Panc1 (cell line): ENCODE results near the gene TRABD2A. TPM values are rescaled to one million over a fixed set of nuclear protein-coding genes. Genes with fewer than 3 reads are reported as not detected.

Experiments used
- ATAC-seq: fragments of 200-7000 bp; cut with Tn5 transposase; 2 replicates; pipeline ENCODE4 v1.9.1; 2020; ENCODE audit warnings: mild to moderate bottlenecking, moderate library complexity
- BruUV-seq: library from RNA; stranded (reverse); fragments of 400-500 nt; replicated peaks from 2 replicates; lab custom pipeline; 2021; lab: Mats Ljungman, UMichigan
- CTCF ChIA-PET: fragments of 300-600 bp; sonication (Branson Sonifier 250); formaldehyde crosslinking; loops from one replicate; lab custom pipeline; 2022; ENCODE audit warnings: antibody characterized with exemption; lab: Charles Lee
- POLR2A ChIA-PET: fragments of 300-600 bp; sonication (Branson Sonifier 250); formaldehyde crosslinking; loops from one replicate; lab custom pipeline; 2022; ENCODE audit warnings: antibody characterized with exemption; lab: Charles Lee
- DNase-seq: peaks from one replicate; pipeline ENCODE4 v3.0.0-alpha.2; 2010; ENCODE audit warnings: low read depth, low spot score
- H3K27ac ChIP-seq: 2 replicates; pipeline ENCODE4 v1.5.1; 2011; ENCODE audit warnings: mild to moderate bottlenecking, low read length, inconsistent platforms
- H3K27me3 ChIP-seq: fragments of 200-500 bp; sonication (Bioruptor generic); 2 replicates; pipeline ENCODE4 v1.6.0; 2014; ENCODE audit warnings: low read length, inconsistent platforms; ENCODE audit not compliant: control insufficient read depth, insufficient read depth
- H3K36me3 ChIP-seq: fragments of 200-500 bp; sonication (Bioruptor generic); 2 replicates; pipeline ENCODE4 v1.5.1; 2014; ENCODE audit warnings: inconsistent platforms, mild to moderate bottlenecking, low read length, moderate library complexity; ENCODE audit not compliant: control insufficient read depth, insufficient read depth
- H3K4me1 ChIP-seq: 2 replicates; pipeline ENCODE4 v1.5.1; 2011; ENCODE audit warnings: inconsistent platforms, mild to moderate bottlenecking, low read length, moderate library complexity; ENCODE audit not compliant: control insufficient read depth, insufficient read depth
- H3K4me3 ChIP-seq, 2 experiments: 2 replicates each; pipeline ENCODE4 v1.5.1; 2011 to 2012; ENCODE audit warnings: low read depth in 2 of 2, low read length in 2 of 2, mild to moderate bottlenecking in 2 of 2, inconsistent platforms in 1 of 2, moderate library complexity in 1 of 2
- H3K9me3 ChIP-seq: fragments of 200-500 bp; sonication (Bioruptor generic); 2 replicates; pipeline ENCODE4 v1.5.1; 2014; ENCODE audit warnings: low read depth, mild to moderate bottlenecking, inconsistent platforms, low read length, moderate library complexity; ENCODE audit not compliant: control insufficient read depth, insufficient read depth
- CTCF ChIP-seq: fragments of 450-650 bp; IDR thresholded peaks from 2 replicates; pipeline ENCODE4 v1.5.1; 2017; ENCODE audit warnings: mild to moderate bottlenecking
- POLR2AphosphoS5 ChIP-seq: IDR thresholded peaks from 2 replicates; pipeline ENCODE4 v1.6.1; 2012; ENCODE audit warnings: mild to moderate bottlenecking, low read depth, low read length, moderate library complexity
- REST ChIP-seq, 2 experiments: IDR thresholded peaks; 2 replicates each; pipeline ENCODE4 v1.6.1; 2011 to 2012; ENCODE audit warnings: low read depth in 2 of 2, control low read depth in 1 of 2, low read length in 1 of 2, mild to moderate bottlenecking in 1 of 2, moderate library complexity in 1 of 2; ENCODE audit not compliant: insufficient read depth in 1 of 2
- SIN3A ChIP-seq: IDR thresholded peaks from 2 replicates; pipeline ENCODE4 v1.6.1; 2012; ENCODE audit warnings: low read depth, mild to moderate bottlenecking, low read length, moderate library complexity, borderline replicate concordance; ENCODE audit not compliant: insufficient read depth
- TCF7L2 ChIP-seq: IDR thresholded peaks from 2 replicates; pipeline ENCODE4 v1.6.1; 2011; ENCODE audit warnings: mild to moderate bottlenecking, low read depth, low read length, inconsistent platforms
- in situ Hi-C: cut with HindIII; loops from 2 replicates; pipeline ENCODE4 v1.10.0; 2016; ENCODE audit warnings: low sequenced_read_pairs, low pct_unique_long_range_greater_than_20kb
- intact Hi-C: fragments of 100-400 bp; cut with micrococcal nuclease; formaldehyde crosslinking; loops from one replicate; pipeline ENCODE4 v1.10.0; 2022; ENCODE audit not compliant: unreplicated experiment
- total RNA-seq: library from RNA; stranded (reverse); gene quantifications from one replicate; pipeline ENCODE4 v1.2.1, GENCODE V29; 2021; ENCODE audit not compliant: unreplicated experiment

The TRABD2A gene
- total RNA-seq, 1 experiment from 2014 or later = 1.7 TPM

GRCh38 chr2:84851876-84852275, 29.0 kb downstream of the TRABD2A start:
- DNase-seq (no peak), ATAC-seq (no peak)
- in situ Hi-C loops (no loop called here), intact Hi-C loops (no loop called here)
- ChIA-PET CTCF (no interaction called here), POLR2A (no interaction called here)
- Histone ChIP-seq H3K4me1 (no peaks in the 10 kb centered on the region), H3K27ac (no peak overlapping the region), H3K9me3 (no peaks in the 10 kb centered on the region), H3K36me3 (no peaks in the 10 kb centered on the region), H3K4me3 (no peak overlapping the region), H3K27me3 (no peaks in the 10 kb centered on the region)
- TF ChIP-seq TCF7L2 (no peak), SIN3A (no peak), CTCF (no peak), POLR2AphosphoS5 (no peak), REST (IDR thresholded peaks at IDR 0.05; ENCODE audit: insufficient read depth in 1 of 2, low read depth in 2 of 2, low read length in 1 of 2) (no peak)
- BruUV-seq = no TSS peak

- Histone ChIP-seq H3K27me3 (no peaks in the 10 kb centered on the region), H3K27ac (no peak overlapping the region), H3K36me3 (no peaks in the 10 kb centered on the region), H3K9me3 (no peaks in the 10 kb centered on the region), H3K4me1 (no peaks in the 10 kb centered on the region), H3K4me3 (no peak overlapping the region)
- TF ChIP-seq TCF7L2 = no peak
- TF ChIP-seq SIN3A = no peak
- TF ChIP-seq CTCF = no peak
- no peak for TF ChIP-seq POLR2AphosphoS5
- TF ChIP-seq REST (IDR thresholded peaks at IDR 0.05; ENCODE audit: insufficient read depth in 1 of 2, low read depth in 2 of 2, low read length in 1 of 2) = no peak
- CTCF ChIA-PET = interaction anchor here (1.0 kb wide), 1 partner anchor 44 kb away, joined by 3 read pairs; no protein-coding TSS in a partner anchor
- intact Hi-C loops (no loop called here), in situ Hi-C loops (no loop called here)
- ATAC-seq (no peak), DNase-seq (no peak)
- POLR2A ChIA-PET = no interaction called here
- no TSS peak for BruUV-seq
Observed at GRCh38 chr2:84850471-84850870, 30.4 kb downstream of the TRABD2A start.
